Upper lobe of left lung (tissue), 4 donors: ENCODE data around the gene SPRED1.

Experiments used
- EP300 ChIP-seq, 4 donors: sonication (generic); formaldehyde crosslinking; IDR thresholded peaks; one replicate each; pipeline ENCODE4 v1.5.1; 2017; ENCODE audit warnings: antibody characterized with exemption in 4 of 4, control low read depth in 2 of 4
- TF ChIP-seq, protein P1 (sequence below), 6 experiments: fragments of 450-650 bp in 4 of 6; fragments of 200-600 bp in 2 of 6; sonication (generic) in 2 of 6; IDR thresholded peaks; one replicate each; pipeline ENCODE4 v1.5.1; 2016 to 2019; ENCODE audit warnings: antibody characterized with exemption in 6 of 6

DNA sequence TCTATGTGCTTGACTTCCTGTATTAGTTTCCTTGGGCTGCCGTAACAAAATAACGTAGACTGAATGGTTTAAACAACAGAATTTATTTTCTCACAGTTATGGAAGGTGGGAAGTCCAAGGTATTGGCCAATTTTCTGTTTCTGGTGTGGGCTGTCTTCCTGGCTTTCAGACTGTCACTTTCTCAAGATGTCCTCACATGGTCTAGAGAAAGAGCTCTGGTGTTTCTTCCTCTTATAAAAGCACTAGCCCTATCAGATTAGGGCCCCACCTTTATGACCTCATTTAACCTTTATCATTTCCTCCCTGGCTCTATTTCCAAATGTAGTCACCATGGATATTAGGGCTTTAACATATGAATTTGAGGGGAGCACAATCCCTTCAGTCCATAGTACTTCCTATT lies 54.6 kb downstream of the SPRED1 start:
- TF ChIP-seq EP300 (IDR thresholded peaks at IDR 0.05) = no peak
- TF ChIP-seq, protein P1, sequence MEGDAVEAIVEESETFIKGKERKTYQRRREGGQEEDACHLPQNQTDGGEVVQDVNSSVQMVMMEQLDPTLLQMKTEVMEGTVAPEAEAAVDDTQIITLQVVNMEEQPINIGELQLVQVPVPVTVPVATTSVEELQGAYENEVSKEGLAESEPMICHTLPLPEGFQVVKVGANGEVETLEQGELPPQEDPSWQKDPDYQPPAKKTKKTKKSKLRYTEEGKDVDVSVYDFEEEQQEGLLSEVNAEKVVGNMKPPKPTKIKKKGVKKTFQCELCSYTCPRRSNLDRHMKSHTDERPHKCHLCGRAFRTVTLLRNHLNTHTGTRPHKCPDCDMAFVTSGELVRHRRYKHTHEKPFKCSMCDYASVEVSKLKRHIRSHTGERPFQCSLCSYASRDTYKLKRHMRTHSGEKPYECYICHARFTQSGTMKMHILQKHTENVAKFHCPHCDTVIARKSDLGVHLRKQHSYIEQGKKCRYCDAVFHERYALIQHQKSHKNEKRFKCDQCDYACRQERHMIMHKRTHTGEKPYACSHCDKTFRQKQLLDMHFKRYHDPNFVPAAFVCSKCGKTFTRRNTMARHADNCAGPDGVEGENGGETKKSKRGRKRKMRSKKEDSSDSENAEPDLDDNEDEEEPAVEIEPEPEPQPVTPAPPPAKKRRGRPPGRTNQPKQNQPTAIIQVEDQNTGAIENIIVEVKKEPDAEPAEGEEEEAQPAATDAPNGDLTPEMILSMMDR (IDR thresholded peaks at IDR 0.05) = no peak
